Endothelial cell of umbilical vein (primary cell): ENCODE measurements around the gene SPIRE1. TPM values are rescaled to one million over a fixed set of nuclear protein-coding genes. Genes with fewer than 3 reads are reported as not detected.

ENCODE experiments used
- BruUV-seq: library from RNA; stranded (reverse); fragments of 400-500 nt; replicated peaks from 2 replicates; lab custom pipeline; 2021; lab: Mats Ljungman, UMichigan
- CTCF ChIA-PET: fragments of 300-600, 350-600 bp; sonication (Branson Sonifier 250); formaldehyde crosslinking; loops from one replicate; lab custom pipeline; 2021; ENCODE audit warnings: antibody characterized with exemption, inconsistent platforms; lab: Charles Lee
- POLR2A ChIA-PET: fragments of 300-600, 350-600 bp; sonication (Branson Sonifier 250); formaldehyde crosslinking; loops from one replicate; lab custom pipeline; 2021; ENCODE audit warnings: antibody characterized with exemption, inconsistent platforms; lab: Charles Lee
- DNase-seq: peaks from one replicate; pipeline ENCODE4 v3.0.0-alpha.2; 2011; ENCODE audit warnings: low read depth, low spot score
- FAIRE-seq: peaks from 2 replicates; lab custom pipeline; 2011; peaks lifted over from hg19 to GRCh38; lab: Jason Lieb, UNC
- H2AFZ ChIP-seq: 2 replicates; pipeline ENCODE4 v1.6.0; 2012; ENCODE audit warnings: low read depth, low read length, control low read depth, inconsistent platforms
- H3K27ac ChIP-seq: 2 replicates; pipeline ENCODE4 v1.5.1; 2011; ENCODE audit warnings: low read depth, mild to moderate bottlenecking, control low read depth, low read length, moderate library complexity; ENCODE audit not compliant: insufficient read depth
- H3K27me3 ChIP-seq, 2 experiments: 2 replicates each; pipeline versions ENCODE4 v1.6.0 to v1.6.1; 2011; ENCODE audit warnings: low read length in 2 of 2, mixed read lengths in 1 of 2; ENCODE audit not compliant: control insufficient read depth in 2 of 2, insufficient read depth in 2 of 2
- H3K36me3 ChIP-seq, 2 experiments: 2 replicates in 1 of 2; 3 replicates in 1 of 2; pipeline ENCODE4 v1.5.1; 2011; ENCODE audit warnings: low read length in 2 of 2, mild to moderate bottlenecking in 1 of 2, moderate library complexity in 1 of 2; ENCODE audit not compliant: control insufficient read depth in 2 of 2, insufficient read depth in 2 of 2; ENCODE audit errors: extremely low read depth in 1 of 2
- H3K4me1 ChIP-seq: 3 replicates; pipeline ENCODE4 v1.5.1; 2011; ENCODE audit warnings: mild to moderate bottlenecking, low read length; ENCODE audit not compliant: control insufficient read depth, insufficient read depth; ENCODE audit errors: extremely low read depth
- H3K4me2 ChIP-seq: 2 replicates; pipeline ENCODE4 v1.6.1; 2011; ENCODE audit warnings: low read length, control low read depth, mixed read lengths; ENCODE audit not compliant: insufficient read depth
- H3K4me3 ChIP-seq, 3 experiments: fragments of 200-600 bp in 1 of 3; sonication (generic), shearing (Covaris generic) in 1 of 3; replicated peaks in 1 of 3; 2 replicates each; pipeline ENCODE4 v1.5.1; 2011 to 2016; ENCODE audit warnings: control low read depth in 3 of 3, low read length in 3 of 3, mild to moderate bottlenecking in 2 of 3, inconsistent platforms in 1 of 3, low read depth in 1 of 3, moderate library complexity in 1 of 3; ENCODE audit not compliant: insufficient read depth in 1 of 3
- H3K79me2 ChIP-seq: 2 replicates; pipeline ENCODE4 v1.6.0; 2012; ENCODE audit warnings: low read length, inconsistent platforms; ENCODE audit not compliant: control insufficient read depth, insufficient read depth
- H3K9ac ChIP-seq: replicated peaks from 2 replicates; pipeline ENCODE3; 2011; ENCODE audit warnings: low read length, control low read depth; ENCODE audit not compliant: insufficient read depth; ENCODE audit errors: extremely low read depth
- H3K9me1 ChIP-seq: replicated peaks from 3 replicates; pipeline ENCODE4 v1.6.0; 2011; ENCODE audit warnings: mild to moderate bottlenecking, low read length; ENCODE audit not compliant: control insufficient read depth, insufficient read depth; ENCODE audit errors: extremely low read depth
- H3K9me3 ChIP-seq: replicated peaks from 2 replicates; pipeline ENCODE4 v1.5.1; 2012; ENCODE audit warnings: low read length, inconsistent platforms; ENCODE audit not compliant: control insufficient read depth, insufficient read depth
- H4K20me1 ChIP-seq: replicated peaks from 2 replicates; pipeline ENCODE3; 2011; ENCODE audit warnings: mild to moderate bottlenecking, low read length; ENCODE audit not compliant: control insufficient read depth, insufficient read depth; ENCODE audit errors: extremely low read depth
- EZH2 ChIP-seq: IDR thresholded peaks from 2 replicates; pipeline ENCODE4 v1.6.1; 2012; ENCODE audit warnings: borderline replicate concordance, low read depth, mild to moderate bottlenecking, moderate library complexity, low read length, inconsistent platforms; ENCODE audit not compliant: severe bottlenecking
- FOS ChIP-seq: IDR thresholded peaks from 2 replicates; pipeline ENCODE4 v1.6.1; 2011; ENCODE audit warnings: mild to moderate bottlenecking, low read length, moderate library complexity, borderline replicate concordance; ENCODE audit not compliant: insufficient read depth
- GATA2 ChIP-seq: IDR thresholded peaks from 2 replicates; pipeline ENCODE4 v1.7.0; 2011; ENCODE audit warnings: low read depth, mild to moderate bottlenecking, moderate library complexity, mixed read lengths, low read length; ENCODE audit not compliant: insufficient read length, insufficient read depth
- JUN ChIP-seq: IDR thresholded peaks from 2 replicates; pipeline ENCODE4 v1.6.1; 2011; ENCODE audit warnings: borderline replicate concordance, low read depth; ENCODE audit not compliant: insufficient read length, insufficient read depth
- MYC ChIP-seq: IDR thresholded peaks from one replicate; pipeline ENCODE4 v1.6.1; 2011; ENCODE audit warnings: mild to moderate bottlenecking, low read depth, low read length
- POLR2A ChIP-seq: IDR thresholded peaks from 2 replicates; pipeline ENCODE4 v1.6.1; 2012; ENCODE audit warnings: low read depth, mild to moderate bottlenecking, control low read depth, low read length
- POLR2AphosphoS5 ChIP-seq: IDR thresholded peaks from 2 replicates; pipeline ENCODE4 v1.6.1; 2012; ENCODE audit warnings: low read depth, mild to moderate bottlenecking, control low read depth, low read length, moderate library complexity; ENCODE audit not compliant: insufficient read depth
- dilution Hi-C: fragments of 300-500 bp; cut with MboI; formaldehyde crosslinking; loops from one replicate; pipeline ENCODE4 v1.15.0; 2019; ENCODE audit warnings: low sequenced_read_pairs; ENCODE audit not compliant: extremely low pct_ligation_motif_present
- intact Hi-C: fragments of 100-400 bp; cut with micrococcal nuclease; formaldehyde crosslinking; loops from one replicate; pipeline ENCODE4 v1.10.0; 2022
- polyA plus RNA-seq, 4 experiments: library from polyadenylated mRNA; depleted of rRNA in 3 of 4; stranded (reverse) in 3 of 4; unstranded in 1 of 4; fragments of >200 nt; gene quantifications; 2 replicates each; pipeline versions ENCODE4 v1.2.1 to v1.2.3, GENCODE V29; 2011 to 2012; ENCODE audit warnings: missing spikeins in 1 of 4
- total RNA-seq: library from RNA; stranded (reverse); gene quantifications from 2 replicates; pipeline ENCODE4 v1.2.3, GENCODE V29; 2021
- TF ChIP-seq, protein P1 (sequence below): IDR thresholded peaks from 2 replicates; pipeline ENCODE4 v1.6.1; 2011; ENCODE audit not compliant: insufficient read depth, insufficient read length
- TF ChIP-seq, protein P2 (sequence below), 2 donors: IDR thresholded peaks; 1 replicate in 1 of 2; 2 replicates in 1 of 2; pipeline ENCODE4 v1.5.1; 2011; ENCODE audit warnings: low read length in 2 of 2, mild to moderate bottlenecking in 2 of 2, moderate library complexity in 2 of 2, control low read depth in 1 of 2, inconsistent platforms in 1 of 2, low read depth in 1 of 2; ENCODE audit not compliant: insufficient read depth in 1 of 2; ENCODE audit errors: extremely low read depth in 1 of 2

The SPIRE1 gene
- total and polyA plus RNA-seq, 2 donors (not counting 3 experiments of a cell fraction or from before 2014, with no cell fraction given): 13.1 to 44.0 TPM

DNA sequence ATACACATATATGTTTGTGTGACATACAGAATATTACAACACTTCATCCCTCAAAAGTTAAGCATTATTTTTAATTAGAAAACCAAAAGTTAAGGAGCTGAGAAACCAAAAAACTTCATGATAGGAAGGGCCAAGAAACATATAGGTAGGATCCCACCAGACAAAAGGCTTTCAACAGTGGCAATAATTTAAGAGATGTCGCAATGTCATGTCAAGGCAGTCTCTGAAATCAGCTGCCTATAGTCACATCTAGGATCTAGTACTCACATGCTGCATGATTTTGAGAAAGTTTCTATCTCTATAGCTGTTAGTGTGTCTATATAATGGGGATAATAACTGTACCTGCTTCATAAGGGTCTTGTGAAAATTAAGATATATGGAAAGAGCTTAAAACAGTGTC is 72.7 kb downstream of the SPIRE1 start:
- no peaks in the 10 kb centered on the region for H3K9me1 ChIP-seq
- H3K27ac ChIP-seq: no peak overlapping the region
- H3K9me3 ChIP-seq: no peaks in the 10 kb centered on the region
- DNase-seq: no peak
- dilution Hi-C loops (no loop called here), intact Hi-C loops (loop anchor here (5.0 kb wide), 1 partner anchor 33 kb away; no protein-coding TSS in a partner anchor)
- no peak overlapping the region for H2AFZ ChIP-seq
- H3K4me1 ChIP-seq: peaks cover 2% of the 10 kb centered on the region
- no peak overlapping the region for H3K4me3 ChIP-seq
- ChIA-PET POLR2A (no interaction called here), CTCF (interaction anchor here (1.2 to 1.6 kb wide), 3 partner anchors 10 to 192 kb away, joined by 5 read pairs; no protein-coding TSS in a partner anchor)
- H4K20me1 ChIP-seq: peaks cover 2% of the 10 kb centered on the region
- no peak overlapping the region for H3K4me2 ChIP-seq
- peaks cover 54% of the 10 kb centered on the region for H3K79me2 ChIP-seq
- H3K36me3 ChIP-seq: no peaks in the 10 kb centered on the region
- BruUV-seq: no TSS peak
- no peaks in the 10 kb centered on the region for H3K27me3 ChIP-seq
- TF ChIP-seq POLR2AphosphoS5 (no peak), POLR2A (no peak), MYC (no peak), FOS (no peak), JUN (no peak), EZH2 (no peak), GATA2 (no peak)
- TF ChIP-seq, protein P1, sequence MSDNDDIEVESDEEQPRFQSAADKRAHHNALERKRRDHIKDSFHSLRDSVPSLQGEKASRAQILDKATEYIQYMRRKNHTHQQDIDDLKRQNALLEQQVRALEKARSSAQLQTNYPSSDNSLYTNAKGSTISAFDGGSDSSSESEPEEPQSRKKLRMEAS: no peak
- TF ChIP-seq, protein P2, sequence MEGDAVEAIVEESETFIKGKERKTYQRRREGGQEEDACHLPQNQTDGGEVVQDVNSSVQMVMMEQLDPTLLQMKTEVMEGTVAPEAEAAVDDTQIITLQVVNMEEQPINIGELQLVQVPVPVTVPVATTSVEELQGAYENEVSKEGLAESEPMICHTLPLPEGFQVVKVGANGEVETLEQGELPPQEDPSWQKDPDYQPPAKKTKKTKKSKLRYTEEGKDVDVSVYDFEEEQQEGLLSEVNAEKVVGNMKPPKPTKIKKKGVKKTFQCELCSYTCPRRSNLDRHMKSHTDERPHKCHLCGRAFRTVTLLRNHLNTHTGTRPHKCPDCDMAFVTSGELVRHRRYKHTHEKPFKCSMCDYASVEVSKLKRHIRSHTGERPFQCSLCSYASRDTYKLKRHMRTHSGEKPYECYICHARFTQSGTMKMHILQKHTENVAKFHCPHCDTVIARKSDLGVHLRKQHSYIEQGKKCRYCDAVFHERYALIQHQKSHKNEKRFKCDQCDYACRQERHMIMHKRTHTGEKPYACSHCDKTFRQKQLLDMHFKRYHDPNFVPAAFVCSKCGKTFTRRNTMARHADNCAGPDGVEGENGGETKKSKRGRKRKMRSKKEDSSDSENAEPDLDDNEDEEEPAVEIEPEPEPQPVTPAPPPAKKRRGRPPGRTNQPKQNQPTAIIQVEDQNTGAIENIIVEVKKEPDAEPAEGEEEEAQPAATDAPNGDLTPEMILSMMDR (IDR thresholded peaks at IDR 0.05; ENCODE audit: extremely low read depth in 1 of 2, insufficient read depth in 1 of 2, low read depth in 1 of 2, low read length in 2 of 2): no peak
- FAIRE-seq: no peak
- H3K9ac ChIP-seq: no peak overlapping the region
